Measurements from ENCODE around the gene B3GNT2.
"Not testable (repeated sequence)": the region's sequence is repeated elsewhere in the genome, so short reads cannot be mapped to it uniquely, and the experiment has no call there.

Gene B3GNT2

GRCh38 chr2:62152000-62152399, 43.9 kb upstream of the B3GNT2 start:
- Histone ChIP-seq H3K27me3 (replicated peaks in 2 of 5; ENCODE audit: control insufficient read depth in 4 of 5, insufficient read depth in 5 of 5, low read length in 4 of 5) (no peaks in the 10 kb centered on the region), H3K36me3 (ENCODE audit: control insufficient read depth in 4 of 4, insufficient read depth in 4 of 4, low read length in 3 of 4) (peaks cover 0 to 3% (median under 1%) of the 10 kb centered on the region in 4 experiments), H3K4me3 (ENCODE audit: control insufficient read depth in 1 of 7, extremely low read depth in 1 of 7, insufficient read depth in 4 of 7, low read depth in 2 of 7, low read length in 6 of 7) (no peak overlapping the region), H3K4me1 (ENCODE audit: control extremely low read depth in 1 of 4, control insufficient read depth in 4 of 4, insufficient read depth in 4 of 4, low read length in 3 of 4) (peaks cover 0 to 3% (median under 1%) of the 10 kb centered on the region in 4 experiments), H3K27ac (ENCODE audit: insufficient read depth in 1 of 2, low read depth in 1 of 2, low read length in 2 of 2, poor library complexity in 1 of 2, severe bottlenecking in 2 of 2) (no peak overlapping the region), H3K9me3 (ENCODE audit: control extremely low read depth in 1 of 5, control insufficient read depth in 4 of 5, insufficient read depth in 2 of 5, low read depth in 1 of 5, low read length in 4 of 5) (peaks cover 0 to 8% (median 0%) of the 10 kb centered on the region in 5 experiments)
- ChIA-PET POLR2A (no interaction called here), CTCF (interaction anchor here (0.9 to 1.0 kb wide), 3 partner anchors 12 to 63 kb away, joined by 3 read pairs; no protein-coding TSS in a partner anchor)
- DNase-seq: no peak
- 87% methylated on average over 3 of the region's 3 CpGs for WGBS (ENCODE audit: insufficient coverage)

DNA sequence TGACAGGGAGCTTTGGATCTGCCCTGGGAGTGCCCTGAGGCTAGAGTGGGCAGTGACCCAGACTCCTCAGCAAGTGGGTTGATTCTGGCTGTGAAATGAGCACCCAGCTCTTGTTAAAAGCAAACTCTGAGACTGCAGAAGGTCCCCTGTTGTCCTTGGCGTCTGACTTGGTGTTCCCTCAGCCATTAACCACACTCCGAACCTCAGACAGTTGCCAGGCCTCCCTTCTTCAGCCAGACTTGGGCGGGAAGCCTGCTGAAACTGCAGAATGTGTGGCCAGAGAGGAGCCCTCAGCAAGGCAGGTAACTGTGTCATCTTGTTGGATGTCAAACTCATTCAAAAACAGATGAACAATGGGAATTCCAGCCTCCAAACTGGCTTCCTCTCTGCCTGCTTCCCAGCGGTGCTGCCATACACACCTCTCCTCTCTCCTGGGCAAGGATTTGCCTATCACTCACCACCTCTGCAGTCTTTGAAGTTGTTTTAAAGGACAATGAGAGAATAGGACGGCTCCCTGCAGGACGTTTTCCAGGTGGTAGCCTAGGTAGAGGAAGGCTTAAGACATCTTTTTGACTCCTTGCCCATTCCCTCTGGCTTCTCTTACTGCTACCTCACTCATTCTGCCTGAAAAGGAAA, 38.9 kb upstream of the B3GNT2 start:
- peaks cover 0 to 22% (median 10%) of the 10 kb centered on the region in 4 experiments for H3K4me1 ChIP-seq (ENCODE audit: control extremely low read depth in 1 of 4, control insufficient read depth in 4 of 4, insufficient read depth in 4 of 4, low read length in 3 of 4)
- 78% methylated on average over 5 of the region's 6 CpGs for WGBS (ENCODE audit: insufficient coverage)
- peaks cover 0 to 8% (median 0%) of the 10 kb centered on the region in 5 experiments for H3K9me3 ChIP-seq (ENCODE audit: control extremely low read depth in 1 of 5, control insufficient read depth in 4 of 5, insufficient read depth in 2 of 5, low read depth in 1 of 5, low read length in 4 of 5)
- no peak overlapping the region for H3K4me3 ChIP-seq (ENCODE audit: control insufficient read depth in 1 of 7, extremely low read depth in 1 of 7, insufficient read depth in 4 of 7, low read depth in 2 of 7, low read length in 6 of 7)
- ChIA-PET CTCF (interaction anchor here (1.1 kb wide), 1 partner anchor 15 kb away, joined by 3 read pairs; no protein-coding TSS in a partner anchor), POLR2A (no interaction called here)
- no peaks in the 10 kb centered on the region for H3K36me3 ChIP-seq (ENCODE audit: control insufficient read depth in 4 of 4, insufficient read depth in 4 of 4, low read length in 3 of 4)
- no peak for DNase-seq
- no peak overlapping the region for H3K27ac ChIP-seq (ENCODE audit: insufficient read depth in 1 of 2, low read depth in 1 of 2, low read length in 2 of 2, poor library complexity in 1 of 2, severe bottlenecking in 2 of 2)
- no peaks in the 10 kb centered on the region for H3K27me3 ChIP-seq (replicated peaks in 2 of 5; ENCODE audit: control insufficient read depth in 4 of 5, insufficient read depth in 5 of 5, low read length in 4 of 5)

DNA sequence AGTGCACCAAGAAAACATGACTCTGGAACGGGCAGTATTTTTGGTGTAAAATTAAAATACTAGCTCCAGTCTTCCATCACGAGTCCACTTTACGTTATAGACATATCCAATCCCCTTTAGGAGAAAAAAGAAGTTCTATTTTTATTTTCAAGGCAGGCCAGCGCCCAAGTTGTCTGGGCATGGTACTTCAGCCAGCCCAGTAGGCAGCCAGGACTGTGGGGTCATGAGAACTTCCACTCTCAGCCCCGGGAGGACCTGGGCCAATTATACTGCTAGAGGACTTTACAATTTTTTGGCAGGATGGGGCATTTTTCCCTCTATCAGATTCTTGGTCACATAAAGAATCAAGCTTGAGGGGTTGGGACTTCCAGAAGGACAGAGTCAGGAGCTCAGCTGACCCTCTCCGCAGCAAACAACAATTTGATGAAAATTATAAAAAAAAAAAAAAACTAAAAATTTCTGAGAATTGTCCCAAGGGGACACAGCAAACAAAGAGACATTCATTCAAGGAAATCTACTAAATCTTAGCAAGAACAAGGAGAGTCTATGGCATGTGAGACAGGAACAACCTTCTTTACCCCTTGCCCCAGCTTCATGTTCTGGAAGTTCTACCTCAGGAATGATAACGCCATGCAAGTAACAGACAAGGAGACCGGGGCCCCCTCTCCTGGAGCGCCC, 37.3 kb upstream of the B3GNT2 start:
- CTCF ChIA-PET: interaction anchor here (0.8 to 1.1 kb wide), 3 partner anchors 17 to 139 kb away, joined by 3 read pairs; no protein-coding TSS in a partner anchor
- Histone ChIP-seq H3K9me3 (ENCODE audit: control extremely low read depth in 1 of 5, control insufficient read depth in 4 of 5, insufficient read depth in 2 of 5, low read depth in 1 of 5, low read length in 4 of 5) (peaks cover 0 to 8% (median 0%) of the 10 kb centered on the region in 5 experiments), H3K36me3 (ENCODE audit: control insufficient read depth in 4 of 4, insufficient read depth in 4 of 4, low read length in 3 of 4) (no peaks in the 10 kb centered on the region), H3K27ac (ENCODE audit: insufficient read depth in 1 of 2, low read depth in 1 of 2, low read length in 2 of 2, poor library complexity in 1 of 2, severe bottlenecking in 2 of 2) (no peak overlapping the region), H3K4me3 (ENCODE audit: control insufficient read depth in 1 of 7, extremely low read depth in 1 of 7, insufficient read depth in 4 of 7, low read depth in 2 of 7, low read length in 6 of 7) (no peak overlapping the region), H3K27me3 (replicated peaks in 2 of 5; ENCODE audit: control insufficient read depth in 4 of 5, insufficient read depth in 5 of 5, low read length in 4 of 5) (no peaks in the 10 kb centered on the region), H3K4me1 (ENCODE audit: control extremely low read depth in 1 of 4, control insufficient read depth in 4 of 4, insufficient read depth in 4 of 4, low read length in 3 of 4) (peaks cover 0 to 22% (median 12%) of the 10 kb centered on the region in 4 experiments)
- POLR2A ChIA-PET: interaction anchor here (0.6 kb wide), 1 partner anchor 72 kb away, joined by 3 read pairs; no protein-coding TSS in a partner anchor
- 100% methylated on average over 5 of the region's 9 CpGs for WGBS (ENCODE audit: insufficient coverage)
- DNase-seq: no peak

DNA sequence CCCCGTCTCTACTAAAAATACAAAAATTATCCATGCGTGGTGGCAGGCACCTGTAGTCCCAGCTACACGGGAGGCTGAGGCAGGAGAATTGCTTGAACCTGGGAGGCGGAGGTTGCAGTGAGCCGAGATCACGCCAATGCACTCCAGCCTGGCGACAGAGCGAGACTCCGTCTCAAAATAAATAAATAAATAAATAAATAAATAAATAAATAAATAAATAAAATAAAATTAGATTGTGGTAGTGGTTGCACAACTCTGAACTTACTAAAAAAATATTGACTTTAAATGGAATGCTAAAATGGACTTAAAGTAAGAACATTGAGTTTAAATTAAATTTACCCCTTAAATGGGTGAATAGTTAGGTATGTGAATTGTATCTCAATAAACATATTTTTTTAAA, 35.2 kb upstream of the B3GNT2 start:
- H3K27ac ChIP-seq (ENCODE audit: insufficient read depth in 1 of 2, low read depth in 1 of 2, low read length in 2 of 2, poor library complexity in 1 of 2, severe bottlenecking in 2 of 2); H3K9me3 ChIP-seq (ENCODE audit: control extremely low read depth in 1 of 5, control insufficient read depth in 4 of 5, insufficient read depth in 2 of 5, low read depth in 1 of 5, low read length in 4 of 5); H3K36me3 ChIP-seq (ENCODE audit: control insufficient read depth in 4 of 4, insufficient read depth in 4 of 4, low read length in 3 of 4); H3K27me3 ChIP-seq (replicated peaks in 2 of 5; ENCODE audit: control insufficient read depth in 4 of 5, insufficient read depth in 5 of 5, low read length in 4 of 5); POLR2A ChIA-PET; DNase-seq; H3K4me3 ChIP-seq (ENCODE audit: control insufficient read depth in 1 of 7, extremely low read depth in 1 of 7, insufficient read depth in 4 of 7, low read depth in 2 of 7, low read length in 6 of 7): not testable (repeated sequence)
- 100% methylated on average over 2 of the region's 9 CpGs for whole genome bisulfite sequencing (ENCODE audit: insufficient coverage)
- H3K4me1 ChIP-seq (ENCODE audit: control extremely low read depth in 1 of 4, control insufficient read depth in 4 of 4, insufficient read depth in 4 of 4, low read length in 3 of 4): peaks cover 0 to 22% (median 12%) of the 10 kb centered on the region in 4 experiments
- CTCF ChIA-PET: interaction anchor here (0.9 to 1.7 kb wide), 2 partner anchors 11 to 30 kb away, joined by 3 to 4 read pairs; no protein-coding TSS in a partner anchor

GRCh38 chr2:62163106-62163831, 32.6 kb upstream of the B3GNT2 start:
- 95% methylated on average over 2 of the region's 3 CpGs for WGBS (ENCODE audit: insufficient coverage)
- Histone ChIP-seq H3K36me3 (ENCODE audit: control insufficient read depth in 4 of 4, insufficient read depth in 4 of 4, low read length in 3 of 4) (no peaks in the 10 kb centered on the region), H3K4me1 (ENCODE audit: control extremely low read depth in 1 of 4, control insufficient read depth in 4 of 4, insufficient read depth in 4 of 4, low read length in 3 of 4) (peaks cover 0 to 13% (median 4%) of the 10 kb centered on the region in 4 experiments), H3K4me3 (ENCODE audit: control insufficient read depth in 1 of 7, extremely low read depth in 1 of 7, insufficient read depth in 4 of 7, low read depth in 2 of 7, low read length in 6 of 7) (no peak overlapping the region), H3K27me3 (replicated peaks in 2 of 5; ENCODE audit: control insufficient read depth in 4 of 5, insufficient read depth in 5 of 5, low read length in 4 of 5) (no peaks in the 10 kb centered on the region), H3K27ac (ENCODE audit: insufficient read depth in 1 of 2, low read depth in 1 of 2, low read length in 2 of 2, poor library complexity in 1 of 2, severe bottlenecking in 2 of 2) (no peak overlapping the region), H3K9me3 (ENCODE audit: control extremely low read depth in 1 of 5, control insufficient read depth in 4 of 5, insufficient read depth in 2 of 5, low read depth in 1 of 5, low read length in 4 of 5) (no peaks in the 10 kb centered on the region)
- no peak for DNase-seq
- ChIA-PET CTCF (interaction anchor here (2.2 kb wide), 1 partner anchor 15 kb away, joined by 8 read pairs; no protein-coding TSS in a partner anchor), POLR2A (no interaction called here)

DNA sequence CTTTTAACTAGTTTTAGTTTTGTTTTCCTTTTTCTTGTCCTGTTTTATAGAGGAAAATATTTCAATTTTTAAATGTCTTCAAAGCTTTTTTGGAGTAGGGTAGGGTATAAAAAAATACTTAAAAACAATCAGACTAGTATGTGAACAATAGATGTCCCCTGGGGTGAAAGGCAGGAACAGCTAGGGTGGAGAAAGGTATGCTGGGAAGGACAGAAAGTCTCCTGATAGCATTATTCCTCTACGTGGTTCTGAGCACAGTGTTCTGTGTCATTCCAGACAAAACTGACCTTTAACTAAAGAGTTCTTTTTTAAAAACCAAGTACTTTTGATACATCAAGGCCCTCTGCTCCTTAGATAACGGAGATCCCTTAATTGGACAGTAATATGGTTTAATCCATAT, 32.1 kb upstream of the B3GNT2 start:
- no peak for DNase-seq
- WGBS (ENCODE audit: insufficient coverage): 100% methylated on average over 1 of the region's 2 CpGs
- H3K36me3 ChIP-seq (ENCODE audit: control insufficient read depth in 4 of 4, insufficient read depth in 4 of 4, low read length in 3 of 4): no peaks in the 10 kb centered on the region
- ChIA-PET POLR2A (no interaction called here), CTCF (interaction anchor here (0.8 to 2.2 kb wide), 2 partner anchors 12 to 15 kb away, joined by 3 to 8 read pairs; no protein-coding TSS in a partner anchor)
- H3K9me3 ChIP-seq (ENCODE audit: control extremely low read depth in 1 of 5, control insufficient read depth in 4 of 5, insufficient read depth in 2 of 5, low read depth in 1 of 5, low read length in 4 of 5): no peaks in the 10 kb centered on the region
- H3K27me3 ChIP-seq (replicated peaks in 2 of 5; ENCODE audit: control insufficient read depth in 4 of 5, insufficient read depth in 5 of 5, low read length in 4 of 5): no peaks in the 10 kb centered on the region
- peaks cover 0 to 13% (median 4%) of the 10 kb centered on the region in 4 experiments for H3K4me1 ChIP-seq (ENCODE audit: control extremely low read depth in 1 of 4, control insufficient read depth in 4 of 4, insufficient read depth in 4 of 4, low read length in 3 of 4)
- no peak overlapping the region for H3K4me3 ChIP-seq (ENCODE audit: control insufficient read depth in 1 of 7, extremely low read depth in 1 of 7, insufficient read depth in 4 of 7, low read depth in 2 of 7, low read length in 6 of 7)
- H3K27ac ChIP-seq (ENCODE audit: insufficient read depth in 1 of 2, low read depth in 1 of 2, low read length in 2 of 2, poor library complexity in 1 of 2, severe bottlenecking in 2 of 2): no peak overlapping the region

Measured in common myeloid progenitor, CD34-positive (primary cell).